GM12874 (cell line): ENCODE measurements around the gene UBL3.

ENCODE experiments used
- CTCF ChIP-seq: IDR thresholded peaks from 2 replicates; pipeline ENCODE4 v1.5.1; 2011; ENCODE audit warnings: low read depth, mild to moderate bottlenecking, control low read depth, low read length, moderate library complexity; ENCODE audit not compliant: insufficient read depth

UBL3 gene

GRCh38 chr13:29847501-29847983, 2.9 kb downstream of the UBL3 start:
- no peak for TF ChIP-seq CTCF

- no peak for TF ChIP-seq CTCF
Observed at GRCh38 chr13:29846475-29847256, 3.8 kb downstream of the UBL3 start.

GRCh38 chr13:29845440-29846056, 4.9 kb downstream of the UBL3 start:
- TF ChIP-seq CTCF: no peak

GRCh38 chr13:29844441-29844840, 6.0 kb downstream of the UBL3 start:
- no peak for TF ChIP-seq CTCF

- TF ChIP-seq CTCF: no peak
Observed at GRCh38 chr13:29840585-29840984, 9.8 kb downstream of the UBL3 start.

GRCh38 chr13:29835280-29836061, 14.9 kb downstream of the UBL3 start:
- TF ChIP-seq CTCF: no peak

GRCh38 chr13:29832761-29833298, 17.6 kb downstream of the UBL3 start:
- TF ChIP-seq CTCF: no peak
